NCI-H748 treated with DMSO at 0.1 percent for 48 hours (cell line): ENCODE data around the gene RIBC2.
"Not testable (repeated sequence)": the region's sequence is repeated elsewhere in the genome, so short reads cannot be mapped to it uniquely, and the experiment has no call there.

Source experiments
- DNase-seq: peaks from one replicate; lab custom pipeline; 2025; lab: John Stamatoyannopoulos, UW

RIBC2 gene

DNA sequence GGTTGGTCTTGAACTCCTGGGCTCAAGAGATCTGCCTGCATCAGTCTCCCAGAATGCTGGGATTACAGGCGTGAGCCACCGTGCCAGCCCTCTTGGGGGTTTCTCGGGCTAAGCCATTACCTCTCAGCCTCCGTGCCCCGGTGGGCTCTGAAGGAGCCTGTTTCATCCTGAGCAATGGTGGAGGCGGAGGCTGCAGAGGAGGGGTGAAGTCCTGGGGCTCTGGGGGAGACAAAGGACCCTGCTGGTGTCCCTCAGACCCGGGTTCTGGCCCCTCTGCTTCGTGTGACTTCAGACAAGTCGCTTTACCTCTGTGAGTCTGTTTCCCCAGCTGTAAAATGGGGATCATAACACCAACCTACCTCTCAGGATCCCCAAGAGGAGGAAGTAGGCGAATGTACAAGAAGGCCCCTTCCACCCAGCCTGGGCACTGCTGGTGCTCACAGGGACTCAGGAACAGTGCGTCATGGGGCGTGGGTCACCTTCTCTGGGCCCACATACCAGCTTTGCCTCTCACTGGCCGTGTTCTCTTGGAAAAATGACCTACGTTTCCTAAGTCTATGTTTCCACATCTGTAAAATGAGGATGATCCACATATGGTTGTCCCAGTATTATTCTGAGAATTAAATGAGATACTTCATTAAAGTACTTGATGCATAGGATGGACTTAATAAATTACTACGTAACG is 36.8 kb downstream of the RIBC2 start:
- no peak for DNase-seq

DNA sequence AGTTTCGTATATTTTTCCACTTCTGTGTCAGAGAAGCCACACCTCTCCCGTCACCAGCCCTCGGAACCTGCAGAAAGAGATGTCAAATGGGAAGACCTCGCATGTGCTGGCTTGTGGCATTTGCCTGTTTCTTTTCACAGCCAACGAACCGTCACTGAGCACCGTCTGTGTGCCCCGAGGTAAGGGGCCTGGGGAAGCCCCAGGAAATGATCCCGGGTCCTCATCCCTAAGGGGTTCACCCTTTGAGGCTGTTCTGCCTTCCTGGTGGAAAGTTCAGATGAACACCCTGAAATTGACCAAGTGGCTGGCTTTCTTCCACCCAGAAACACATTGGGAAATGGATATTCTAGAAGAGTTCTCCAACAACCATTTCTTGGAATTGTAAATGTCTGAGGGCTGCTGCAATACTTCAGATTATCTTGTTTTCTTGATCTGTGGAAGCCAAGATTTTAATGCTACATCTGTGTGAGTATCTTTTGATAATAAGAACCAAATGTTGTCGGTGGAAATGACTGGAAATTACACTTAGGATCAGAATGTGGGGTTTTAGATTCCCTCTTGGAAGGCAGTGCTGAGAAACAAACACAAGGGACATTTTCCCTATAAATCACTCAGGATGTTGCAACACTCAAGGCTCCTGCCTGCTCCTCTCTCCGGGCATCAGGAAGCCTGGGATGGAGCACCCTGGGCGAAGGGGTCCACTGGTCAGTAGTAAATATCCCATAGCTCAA is 37.6 kb downstream of the RIBC2 start:
- no peak for DNase-seq

GRCh38 chr22:45451972-45452371 is 38.5 kb downstream of the RIBC2 start:
- no peak for DNase-seq

- no peak for DNase-seq
Measured at GRCh38 chr22:45452565-45453379, 39.3 kb downstream of the RIBC2 start.

- no peak for DNase-seq
Measured at GRCh38 chr22:45453764-45454163, 40.3 kb downstream of the RIBC2 start.

DNA sequence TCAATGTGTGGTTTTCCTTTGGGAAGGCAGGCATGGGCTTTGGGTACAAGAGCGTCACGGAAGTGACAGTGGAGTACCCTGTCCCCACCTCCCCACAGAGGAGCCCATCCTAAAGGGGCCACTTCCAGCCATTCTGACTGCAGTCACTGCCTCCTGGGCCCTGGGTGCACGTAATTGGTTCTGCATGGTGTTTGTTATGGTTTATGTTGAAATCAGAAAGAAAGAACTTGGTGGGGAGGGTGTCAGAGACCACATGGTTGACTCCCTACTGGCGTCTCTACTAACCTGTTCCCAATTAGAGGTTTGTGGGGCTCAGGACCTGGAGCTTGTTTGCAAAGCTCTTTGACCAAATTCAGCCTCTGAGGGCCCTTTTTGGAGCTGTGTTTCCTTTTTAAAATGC is 40.8 kb downstream of the RIBC2 start:
- no peak for DNase-seq

DNA sequence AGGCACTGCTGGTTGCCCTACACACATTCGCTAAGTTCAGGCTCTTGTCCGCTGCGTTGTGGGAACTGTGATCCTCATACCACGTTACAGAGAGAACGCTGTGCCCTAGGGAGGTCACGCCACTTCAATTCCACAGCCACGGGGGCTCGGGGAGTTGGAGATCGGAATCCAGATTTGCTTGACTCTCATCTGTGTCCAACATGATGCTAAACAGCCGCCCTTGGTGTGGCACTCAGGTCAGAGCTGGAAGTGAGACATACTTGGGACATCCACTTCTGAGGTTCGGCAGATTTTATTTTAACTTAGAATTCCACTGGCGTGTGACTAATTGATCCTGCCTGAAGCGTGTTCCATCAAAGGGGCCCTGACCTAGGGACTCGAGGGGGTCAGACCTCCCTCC is 41.7 kb downstream of the RIBC2 start:
- no peak for DNase-seq

DNA sequence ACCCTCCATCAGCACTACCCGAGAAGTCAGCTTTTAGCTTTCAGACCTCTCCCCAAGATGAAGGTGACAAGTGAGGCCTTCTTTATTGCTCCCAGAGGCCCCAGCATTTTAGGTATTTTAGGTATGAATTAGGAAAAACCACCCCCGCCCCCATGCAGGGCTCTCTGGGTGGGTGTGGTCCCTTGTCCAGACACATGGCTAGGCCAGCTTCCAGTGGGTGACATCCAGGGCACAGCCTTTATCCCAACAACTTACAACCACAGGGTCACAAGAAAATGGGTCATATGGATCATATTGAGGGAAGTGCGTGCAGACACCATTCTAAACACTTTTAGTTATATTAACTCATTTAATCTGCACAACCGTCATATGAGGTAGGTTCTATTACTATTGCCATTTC is 42.1 kb downstream of the RIBC2 start:
- DNase-seq = no peak

GRCh38 chr22:45456811-45457210 is 43.3 kb downstream of the RIBC2 start:
- no peak for DNase-seq

DNA sequence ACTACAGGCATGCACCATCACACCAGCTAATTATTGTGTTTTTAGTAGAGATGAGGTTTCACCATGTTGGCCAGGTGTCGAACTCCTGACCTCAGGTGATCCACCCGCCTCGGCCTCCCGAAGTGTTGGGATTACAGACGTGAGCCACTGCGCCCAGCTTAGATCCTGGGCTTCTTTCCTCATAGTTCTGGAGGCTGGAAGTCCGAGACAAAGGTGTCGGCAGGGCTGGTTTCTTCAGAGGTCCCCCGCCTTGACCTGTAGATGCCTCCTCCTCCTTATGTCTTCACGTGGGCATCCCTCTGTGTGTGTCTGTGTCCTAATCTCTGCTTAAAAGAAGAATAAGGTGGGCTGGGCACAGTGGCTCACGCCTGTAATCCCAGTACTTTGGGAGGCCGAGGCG is 45.0 kb downstream of the RIBC2 start:
- DNase-seq = no peak

DNA sequence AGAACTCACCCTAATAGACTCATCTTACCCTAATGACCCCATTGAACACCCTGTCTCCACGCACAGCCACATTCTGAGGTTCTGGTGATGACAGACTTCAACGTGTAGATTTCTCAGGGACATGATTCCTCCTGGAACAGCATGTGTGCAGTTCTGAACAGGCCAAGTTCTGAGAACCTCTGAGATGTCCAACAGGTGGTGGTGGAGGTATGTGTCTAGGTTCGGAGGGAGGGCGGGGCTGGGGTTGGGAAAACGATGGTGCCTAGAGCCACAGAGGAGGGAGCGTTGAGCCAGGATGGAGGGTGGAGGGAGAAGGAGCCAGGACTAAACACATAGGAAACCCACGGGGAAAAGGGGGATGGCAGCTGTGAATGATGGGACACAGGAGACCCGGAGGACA is 45.7 kb downstream of the RIBC2 start:
- no peak for DNase-seq

DNA sequence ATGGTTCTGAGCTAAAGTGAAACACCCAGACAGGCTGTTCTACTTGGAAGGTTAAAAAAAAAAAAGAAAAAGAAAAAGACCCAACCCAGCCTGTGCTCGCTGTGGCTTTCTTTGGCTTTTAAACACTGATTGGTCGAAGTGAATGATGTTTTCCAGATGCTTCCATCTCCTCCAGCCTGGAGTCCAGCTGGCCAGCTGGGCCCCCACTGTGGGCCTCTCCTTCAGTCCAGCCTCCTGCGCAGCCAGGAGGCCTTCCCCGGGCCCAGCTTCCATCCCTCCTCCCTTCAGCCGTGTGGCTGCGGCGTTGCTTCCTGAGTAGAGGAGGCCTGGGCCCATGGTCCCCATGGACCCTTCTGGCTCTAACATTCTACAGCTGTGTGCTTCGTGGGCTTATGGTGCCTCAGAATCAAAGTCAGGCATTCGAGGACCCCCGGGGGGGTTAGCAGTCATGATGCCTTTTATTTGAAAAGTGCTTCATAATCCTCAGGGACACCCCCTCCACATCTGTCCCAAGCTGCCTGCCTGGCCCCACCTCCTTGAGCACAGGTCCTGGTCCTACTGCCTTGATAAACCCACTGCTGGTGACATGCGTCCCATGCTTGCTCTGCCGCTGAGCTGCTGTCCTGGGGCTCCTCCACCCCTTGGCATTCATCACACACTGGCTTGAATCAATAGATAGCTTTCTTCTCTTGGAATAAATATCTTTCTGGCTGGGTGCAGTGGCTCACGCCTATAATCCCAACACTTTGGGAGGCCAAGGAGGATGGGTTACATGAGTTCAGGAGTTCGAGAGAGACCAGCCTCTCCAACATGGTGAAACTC is 47.0 kb downstream of the RIBC2 start:
- no peak for DNase-seq

DNA sequence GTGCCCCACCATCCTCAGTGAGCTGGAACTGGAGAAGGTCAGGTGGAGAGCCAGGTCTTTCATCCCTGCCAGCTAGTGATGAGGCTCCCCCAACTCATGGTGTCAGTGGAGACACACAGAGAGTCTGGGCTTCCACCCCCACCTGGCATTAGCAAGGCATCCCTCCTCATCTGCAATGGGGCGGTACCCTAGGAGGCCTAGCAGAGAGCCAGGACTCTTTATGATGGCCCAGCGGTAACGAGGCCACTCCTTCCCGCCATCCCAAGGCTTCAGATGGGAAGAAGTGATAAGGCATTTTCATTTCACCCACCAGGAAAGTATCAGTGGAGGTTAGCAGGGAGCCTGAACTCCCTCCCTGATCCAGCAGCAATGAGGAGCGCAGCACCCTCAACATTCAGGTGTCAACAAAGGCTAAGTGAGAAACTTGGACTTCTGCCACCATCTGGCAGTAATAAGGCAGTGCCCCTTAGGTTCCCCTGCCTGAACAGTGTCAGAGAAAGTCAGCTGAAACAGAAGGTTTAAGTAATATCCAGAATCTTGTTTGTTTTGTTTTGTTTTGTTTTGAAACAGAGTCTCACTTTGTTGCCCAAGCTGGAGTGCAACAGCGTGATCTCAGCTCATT is 48.7 kb downstream of the RIBC2 start:
- DNase-seq = no peak

GRCh38 chr22:45463691-45464090 is 50.2 kb downstream of the RIBC2 start:
- DNase-seq = not testable (repeated sequence)

DNA sequence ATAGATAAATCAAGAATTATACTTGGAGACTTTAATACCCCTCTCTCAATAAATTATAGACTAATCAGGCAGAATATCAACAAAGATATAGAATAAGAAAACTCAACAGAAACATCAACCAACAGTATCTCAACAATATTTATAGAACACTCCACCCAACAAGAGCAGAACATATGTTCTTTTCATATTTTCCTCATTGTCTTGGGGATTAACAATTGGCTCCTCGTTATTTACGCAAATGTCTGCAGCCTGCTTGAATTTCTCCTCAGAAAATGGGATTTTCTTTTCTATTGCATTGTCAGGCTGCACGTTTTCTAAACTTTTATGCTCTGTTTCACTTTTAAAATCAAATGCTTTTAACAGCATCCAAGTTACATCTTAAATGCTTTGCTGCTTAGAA is 52.1 kb downstream of the RIBC2 start:
- no peak for DNase-seq

- DNase-seq = no peak
Measured at GRCh38 chr22:45468872-45469271, 55.4 kb downstream of the RIBC2 start.

DNA sequence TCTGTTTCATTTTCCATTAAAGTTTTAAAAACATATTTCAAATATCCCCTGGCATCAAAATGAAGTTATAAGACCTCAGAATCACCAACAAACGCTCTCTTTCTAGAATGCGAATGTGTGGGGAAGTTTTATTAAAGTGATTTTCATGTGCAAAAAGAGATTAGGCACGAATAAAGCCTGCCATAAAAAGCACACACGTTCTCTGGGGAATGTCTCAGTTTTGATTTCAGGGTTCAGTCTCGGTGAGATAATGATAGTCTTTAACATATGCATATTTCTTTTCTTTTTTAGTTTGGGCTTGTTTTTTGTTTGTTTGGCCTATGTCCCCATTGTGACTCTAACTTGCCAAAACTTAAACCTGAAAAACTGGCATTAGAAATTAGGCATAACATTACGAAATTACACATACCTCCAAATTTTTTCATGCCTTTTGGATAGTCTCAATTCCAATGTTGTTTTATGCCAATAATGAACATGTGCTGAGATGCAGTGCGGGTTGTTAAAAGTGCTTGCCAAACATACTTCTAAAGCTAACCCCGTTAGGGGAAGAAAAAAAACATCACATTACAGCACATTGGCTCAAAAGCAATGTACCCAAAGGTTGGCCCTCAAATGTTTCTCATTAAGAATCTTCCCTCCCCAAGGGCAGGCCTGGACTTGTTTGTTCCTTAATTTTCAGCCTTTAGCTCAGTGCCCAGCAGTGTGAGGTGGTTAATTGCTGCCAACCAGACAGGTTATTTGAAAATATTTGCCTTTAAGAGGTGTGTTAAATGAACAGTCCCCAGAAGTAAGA is 56.0 kb downstream of the RIBC2 start:
- DNase-seq = no peak

DNA sequence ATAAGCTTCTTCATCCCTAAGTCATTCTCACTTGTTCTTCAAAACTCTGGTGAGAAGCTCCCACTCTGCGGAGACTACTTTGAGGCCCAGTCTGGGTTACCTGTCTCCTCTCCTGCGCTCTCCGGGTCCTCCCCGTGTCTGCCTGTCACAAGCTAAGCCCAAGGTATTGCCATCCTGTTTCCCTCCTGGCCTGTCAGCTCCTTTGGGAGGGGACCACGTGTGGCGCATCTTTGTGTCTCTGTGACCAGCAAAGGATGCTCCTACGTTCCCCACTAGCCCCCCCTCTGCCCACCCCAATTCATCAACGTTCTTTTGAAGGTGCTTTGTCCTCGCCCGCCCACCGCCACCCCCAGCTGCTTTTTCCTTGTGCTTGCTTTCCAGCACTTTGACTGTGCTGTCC is 57.4 kb downstream of the RIBC2 start:
- no peak for DNase-seq

DNA sequence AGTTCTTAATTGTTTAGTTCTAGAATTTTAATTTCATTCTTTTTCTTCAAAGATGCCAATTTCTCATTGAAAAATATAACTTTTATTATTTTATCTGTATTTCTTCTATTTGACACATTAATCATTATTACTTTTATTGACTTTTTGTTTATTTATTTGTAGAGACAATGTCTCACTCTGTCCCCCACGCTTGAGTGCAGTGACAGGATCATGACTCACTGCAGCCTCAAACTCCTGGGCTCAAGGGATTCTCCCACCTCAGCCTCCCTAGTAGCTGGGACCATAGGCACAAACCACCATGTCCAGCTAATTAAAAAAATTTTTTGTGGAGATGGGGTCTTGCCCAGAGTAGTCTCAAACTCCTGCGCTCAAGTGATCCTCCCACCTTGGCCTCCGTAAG is 58.9 kb downstream of the RIBC2 start:
- no peak for DNase-seq

- no peak for DNase-seq
Measured at GRCh38 chr22:45473626-45474237, 60.2 kb downstream of the RIBC2 start.
